DOHH2 (cell line): ENCODE results near the gene NOP53.

ENCODE experiments used
- H3F3A ChIP-seq: fragments of 200-600 bp; sonication (generic), shearing (Covaris generic); 2 replicates; pipeline ENCODE4 v1.6.0; 2016; ENCODE audit warnings: antibody characterized with exemption, mild to moderate bottlenecking; ENCODE audit not compliant: control insufficient read depth, insufficient read depth
- H3K27ac ChIP-seq: fragments of 200-600 bp; sonication (generic); 2 replicates; pipeline ENCODE4 v1.5.1; 2014; ENCODE audit warnings: low read depth, mild to moderate bottlenecking, low read length, moderate library complexity
- H3K27me3 ChIP-seq: fragments of 200-600 bp; sonication (generic); 2 replicates; pipeline ENCODE4 v1.6.1; 2014; ENCODE audit warnings: mild to moderate bottlenecking, low read length, mixed read lengths; ENCODE audit not compliant: control insufficient read depth
- H3K36me3 ChIP-seq: fragments of 200-600 bp; sonication (generic); 2 replicates; pipeline ENCODE4 v1.6.1; 2014; ENCODE audit warnings: mild to moderate bottlenecking, low read length, moderate library complexity, mixed read lengths; ENCODE audit not compliant: control insufficient read depth
- H3K4me1 ChIP-seq: fragments of 200-600 bp; sonication (generic); 2 replicates; pipeline ENCODE4 v1.6.1; 2014; ENCODE audit warnings: mild to moderate bottlenecking, low read length, mixed read lengths; ENCODE audit not compliant: control insufficient read depth
- H3K4me2 ChIP-seq: fragments of 200-600 bp; sonication (generic); 2 replicates; pipeline ENCODE4 v1.6.0; 2014; ENCODE audit warnings: mild to moderate bottlenecking, low read length, moderate library complexity
- H3K4me3 ChIP-seq: fragments of 200-600 bp; sonication (generic); 2 replicates; pipeline ENCODE4 v1.5.1; 2014; ENCODE audit warnings: mild to moderate bottlenecking, low read length, mixed read lengths
- H3K79me2 ChIP-seq: fragments of 200-600 bp; sonication (generic); 2 replicates; pipeline ENCODE4 v1.6.1; 2014; ENCODE audit warnings: mild to moderate bottlenecking, low read length, mixed read lengths; ENCODE audit not compliant: control insufficient read depth
- H3K9me2 ChIP-seq: fragments of 200-600 bp; sonication (generic); replicated peaks from 2 replicates; pipeline ENCODE4 v1.6.1; 2014; ENCODE audit warnings: mild to moderate bottlenecking, low read length, mixed read lengths; ENCODE audit not compliant: control insufficient read depth
- H3K9me3 ChIP-seq: fragments of 200-600 bp; sonication (generic); 2 replicates; pipeline ENCODE4 v1.6.1; 2014; ENCODE audit warnings: antibody characterized with exemption, low read length, mixed read lengths; ENCODE audit not compliant: control insufficient read depth, insufficient read depth
- H4K20me1 ChIP-seq: fragments of 200-600 bp; sonication (generic); 2 replicates; pipeline ENCODE4 v1.6.0; 2014; ENCODE audit warnings: low read depth, mild to moderate bottlenecking, antibody characterized with exemption, low read length, moderate library complexity; ENCODE audit not compliant: control insufficient read depth, insufficient read depth
- CTCF ChIP-seq: fragments of 200-600 bp; sonication (generic); IDR thresholded peaks from one replicate; pipeline ENCODE4 v1.5.1; 2014; ENCODE audit warnings: antibody characterized with exemption, mild to moderate bottlenecking, low read depth, low read length; ENCODE audit not compliant: poor library complexity, severe bottlenecking
- EZH2phosphoT487 ChIP-seq: fragments of 200-600 bp; sonication (generic); IDR thresholded peaks from 2 replicates; pipeline ENCODE4 v1.6.1; 2017; ENCODE audit warnings: borderline replicate concordance, mild to moderate bottlenecking, antibody characterized with exemption, low read length, moderate library complexity, mixed read lengths

NOP53 gene

DNA sequence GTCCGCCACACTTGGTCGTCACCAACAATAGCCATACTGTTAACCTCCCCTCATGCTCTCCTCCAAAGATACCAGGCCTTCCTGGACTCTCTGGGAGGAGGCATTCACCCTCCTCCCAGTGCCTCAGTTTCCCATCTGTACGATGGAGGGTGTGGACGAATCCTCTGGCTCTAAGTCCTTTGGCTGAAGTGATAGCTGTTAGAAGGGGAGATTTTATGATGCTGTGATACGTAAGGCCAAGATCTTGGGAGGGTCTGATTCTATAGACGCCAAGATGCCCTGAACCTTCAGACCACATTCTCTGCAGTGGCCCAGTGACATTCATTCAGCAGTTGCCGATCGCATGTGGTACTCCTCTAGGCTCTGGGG, 14.8 kb upstream of the NOP53 start:
- H4K20me1 ChIP-seq, result no peaks in the 10 kb centered on the region
- H3K9me2 ChIP-seq, result no peaks in the 10 kb centered on the region
- H3F3A ChIP-seq, result no peaks in the 10 kb centered on the region
- peaks cover 8% of the 10 kb centered on the region; the same call in 1 of the 2 replicates for H3K4me1 ChIP-seq
- H3K4me3 ChIP-seq, result no peak overlapping the region
- H3K4me2 ChIP-seq, result no peak overlapping the region
- TF ChIP-seq CTCF (no peak), EZH2phosphoT487 (no peak)
- no peaks in the 10 kb centered on the region for H3K9me3 ChIP-seq
- H3K36me3 ChIP-seq, result no peaks in the 10 kb centered on the region
- no peaks in the 10 kb centered on the region for H3K79me2 ChIP-seq
- H3K27me3 ChIP-seq, result peaks cover 6% of the 10 kb centered on the region; the same call in 1 of the 2 replicates
- no peak overlapping the region for H3K27ac ChIP-seq

DNA sequence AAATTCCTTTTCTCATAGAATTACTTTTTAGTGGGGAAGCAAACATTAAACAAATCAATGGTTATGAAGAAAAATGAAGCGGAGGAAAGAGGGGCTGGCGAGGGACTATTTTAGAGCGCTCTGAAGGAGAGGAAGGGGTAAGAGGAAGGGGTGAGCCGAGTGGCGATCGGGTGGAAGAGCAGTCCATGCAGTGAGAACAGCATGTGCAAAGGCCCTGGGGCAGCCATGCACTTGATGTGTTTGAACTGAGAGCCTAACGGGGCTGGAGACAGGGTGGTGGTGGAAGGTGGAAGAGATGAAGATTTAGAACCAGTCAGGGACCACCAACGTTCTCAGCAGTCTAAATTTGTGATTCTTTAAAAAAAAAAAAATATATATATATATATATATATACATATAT, 14.4 kb upstream of the NOP53 start:
- Histone ChIP-seq H3K9me3 (no peaks in the 10 kb centered on the region), H3K4me3 (no peak overlapping the region), H3K36me3 (no peaks in the 10 kb centered on the region), H3K27ac (no peak overlapping the region), H4K20me1 (no peaks in the 10 kb centered on the region), H3K4me1 (peaks cover 8% of the 10 kb centered on the region; the same call in 1 of the 2 replicates), H3K4me2 (no peak overlapping the region), H3K9me2 (no peaks in the 10 kb centered on the region), H3K79me2 (no peaks in the 10 kb centered on the region), H3F3A (no peaks in the 10 kb centered on the region), H3K27me3 (peaks cover 6% of the 10 kb centered on the region; the same call in 1 of the 2 replicates)
- TF ChIP-seq EZH2phosphoT487 (no peak), CTCF (no peak)

DNA sequence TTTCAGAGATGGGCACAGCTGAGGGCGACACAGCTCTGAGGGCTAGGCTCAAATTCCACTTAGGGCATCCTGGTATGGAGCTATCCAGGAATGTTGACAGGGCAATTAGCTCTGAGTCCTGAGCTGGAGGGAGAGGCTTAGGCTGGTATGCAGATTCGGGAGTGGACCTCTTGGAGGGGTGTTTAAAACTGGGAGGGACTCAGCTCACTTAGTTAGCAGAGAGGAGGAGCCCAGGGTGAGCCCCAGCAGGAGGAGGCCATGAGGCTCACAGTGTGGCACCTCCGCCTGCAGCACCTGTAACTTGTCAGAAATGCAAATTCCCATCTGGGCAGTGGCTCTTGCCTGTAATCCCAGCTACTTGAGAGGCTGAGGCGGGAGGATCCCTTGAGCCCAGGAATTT, 10.2 kb upstream of the NOP53 start:
- no peaks in the 10 kb centered on the region for H3K9me2 ChIP-seq
- H3K27me3 ChIP-seq, result no peaks in the 10 kb centered on the region
- H3K4me1 ChIP-seq, result peaks cover 7% of the 10 kb centered on the region
- H4K20me1 ChIP-seq, result no peaks in the 10 kb centered on the region
- no peaks in the 10 kb centered on the region for H3K9me3 ChIP-seq
- no peaks in the 10 kb centered on the region for H3K36me3 ChIP-seq
- no peak overlapping the region for H3K4me2 ChIP-seq
- TF ChIP-seq CTCF (no peak), EZH2phosphoT487 (no peak)
- H3K27ac ChIP-seq, result no peak overlapping the region
- no peak overlapping the region for H3K4me3 ChIP-seq
- H3F3A ChIP-seq, result 0 out of 2 replicates have a peak, but pooled peaks cover 3% of the 10 kb centered on the region
- H3K79me2 ChIP-seq, result no peaks in the 10 kb centered on the region
